Psoas muscle (tissue), 8 donors: ENCODE results near the gene KCNIP3. TPM values are rescaled to one million over a fixed set of nuclear protein-coding genes. Genes with fewer than 3 reads are reported as not detected.
"Not testable (repeated sequence)": the region's sequence is repeated elsewhere in the genome, so short reads cannot be mapped to it uniquely, and the experiment has no call there.

Experiments used
- ATAC-seq, 4 donors: fragments of 200-7000 bp; cut with Tn5 transposase; one replicate each; pipeline ENCODE4 v1.9.1; 2020; ENCODE audit warnings: moderate library complexity in 3 of 4, mild to moderate bottlenecking in 2 of 4
- DNase-seq, 2 donors: peaks; one replicate each; pipeline ENCODE4 v3.0.0-alpha.2; 2020
- H3K27ac ChIP-seq: fragments of 200-600 bp; one replicate; pipeline ENCODE4 v1.8.0; 2022
- H3K27me3 ChIP-seq, 3 donors: fragments of 200-600 bp in 1 of 3; one replicate each; pipeline versions ENCODE4 v1.6.1 to v1.8.0; 2013 to 2022; ENCODE audit warnings: low read length in 2 of 3, mild to moderate bottlenecking in 2 of 3, moderate library complexity in 1 of 3; ENCODE audit not compliant: insufficient read depth in 3 of 3
- H3K36me3 ChIP-seq, 2 donors: fragments of 200-600 bp in 1 of 2; one replicate each; pipeline versions ENCODE4 v1.6.1 to v1.8.0; 2013 to 2022; ENCODE audit warnings: low read depth in 1 of 2, mild to moderate bottlenecking in 1 of 2, moderate library complexity in 1 of 2; ENCODE audit not compliant: insufficient read depth in 1 of 2
- H3K4me1 ChIP-seq: fragments of 200-600 bp; one replicate; pipeline ENCODE4 v1.8.0; 2022
- H3K4me3 ChIP-seq: fragments of 200-600 bp; one replicate; pipeline ENCODE4 v1.8.0; 2022; ENCODE audit warnings: mild to moderate bottlenecking
- H3K9me3 ChIP-seq: fragments of 200-600 bp; one replicate; pipeline ENCODE4 v1.8.0; 2022
- WGBS, 3 donors: extraction: QIAGEN DNeasy Blood & Tissue Kit; methylation state at CpG; one replicate each; pipeline versions ENCODE4 v1.1.6 to v1.1.7; 2013; 5-methylcytosine and 5-hydroxymethylcytosine counted together
- intact Hi-C, 2 donors: fragments of 100-400 bp; cut with DNase I; formaldehyde crosslinking; loops; one replicate each; pipeline versions ENCODE4 v1.11.0 to v1.14.2; 2022
- polyA plus RNA-seq, 3 donors: library from polyadenylated mRNA; stranded (reverse); fragments of 200-250 nt; gene quantifications; one replicate each; pipeline ENCODE4 v1.2.3, GENCODE V29; 2013
- total RNA-seq, 4 donors: library from RNA; stranded (reverse); fragmentation: NEBNext Ultra II Directional in 2 of 4; extraction: Animal tissue kit (Norgen Biotek cat#: 25700) in 2 of 4; gene quantifications; one replicate each; pipeline versions ENCODE4 v1.2.1 to v1.2.4, GENCODE V29; 2021 to 2023
- TF ChIP-seq, protein P1 (sequence below): fragments of 200-600 bp; IDR thresholded peaks from one replicate; pipeline ENCODE4 v1.8.0; 2022; ENCODE audit warnings: antibody characterized with exemption
- donor health status: healthy with polysubstance abuse.
- donor health status: DM: no; HTN: no; CAD: no; lungs with moderate emphysema.
- donor health status: Bipolar disorder and iron deficiency.
- donor health status: healthy.
- donor health status: DM: yes; HTN: yes; CAD: no.
- donor health status: DM: no; HTN: no; CAD: no.
- donor health status: DM: no; HTN: no; CAD: no.
- donor health status: DM: yes; HTN: yes; CAD: no.

KCNIP3 gene
- total and polyA plus RNA-seq, 7 donors, result 0.93 to 2.0 (median 1.3) TPM

DNA sequence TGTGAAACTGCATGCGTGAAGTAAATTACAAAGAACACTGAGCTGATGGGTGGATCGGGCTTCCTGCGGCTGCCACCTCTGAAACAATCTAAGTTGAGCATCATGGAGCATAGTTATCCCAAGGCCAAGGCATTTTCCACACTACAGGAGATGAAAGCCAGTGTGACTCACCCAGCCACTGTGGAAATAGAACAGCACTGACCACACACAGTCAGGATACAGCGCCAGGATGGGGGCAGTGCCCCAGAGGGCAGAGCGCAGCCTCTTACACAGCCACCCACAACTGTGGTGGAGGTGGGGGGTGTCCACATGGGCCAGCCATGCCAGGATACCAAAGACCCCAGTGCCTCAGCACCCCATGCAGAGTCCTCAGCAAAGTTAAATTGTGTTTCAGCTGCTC, 114.1 kb downstream of the KCNIP3 start:
- H3K36me3 ChIP-seq, result peaks cover 2 to 45% of the 10 kb centered on the region in 2 donors

GRCh38 chr2:95414015-95414594, 117.0 kb downstream of the KCNIP3 start:
- H3K9me3 ChIP-seq, H3K27ac ChIP-seq, H3K4me1 ChIP-seq, H3K27me3 ChIP-seq, intact Hi-C loops, H3K4me3 ChIP-seq: not testable (repeated sequence)
- WGBS, 3 donors, result 46 to 52% (median 47%) methylated on average over 6 to 8 of the region's 9 CpGs
- H3K36me3 ChIP-seq, result peaks cover 0 to 27% of the 10 kb centered on the region in 2 donors
- TF ChIP-seq, protein P1, sequence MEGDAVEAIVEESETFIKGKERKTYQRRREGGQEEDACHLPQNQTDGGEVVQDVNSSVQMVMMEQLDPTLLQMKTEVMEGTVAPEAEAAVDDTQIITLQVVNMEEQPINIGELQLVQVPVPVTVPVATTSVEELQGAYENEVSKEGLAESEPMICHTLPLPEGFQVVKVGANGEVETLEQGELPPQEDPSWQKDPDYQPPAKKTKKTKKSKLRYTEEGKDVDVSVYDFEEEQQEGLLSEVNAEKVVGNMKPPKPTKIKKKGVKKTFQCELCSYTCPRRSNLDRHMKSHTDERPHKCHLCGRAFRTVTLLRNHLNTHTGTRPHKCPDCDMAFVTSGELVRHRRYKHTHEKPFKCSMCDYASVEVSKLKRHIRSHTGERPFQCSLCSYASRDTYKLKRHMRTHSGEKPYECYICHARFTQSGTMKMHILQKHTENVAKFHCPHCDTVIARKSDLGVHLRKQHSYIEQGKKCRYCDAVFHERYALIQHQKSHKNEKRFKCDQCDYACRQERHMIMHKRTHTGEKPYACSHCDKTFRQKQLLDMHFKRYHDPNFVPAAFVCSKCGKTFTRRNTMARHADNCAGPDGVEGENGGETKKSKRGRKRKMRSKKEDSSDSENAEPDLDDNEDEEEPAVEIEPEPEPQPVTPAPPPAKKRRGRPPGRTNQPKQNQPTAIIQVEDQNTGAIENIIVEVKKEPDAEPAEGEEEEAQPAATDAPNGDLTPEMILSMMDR, result peak; percentile 81
- ATAC-seq (peak; percentile 85 to 92 (median 86)), DNase-seq (peak; percentile 83 to 86)

More for the DNA sequence above, 114.1 kb downstream of the KCNIP3 start:
- intact Hi-C loops, H3K27ac ChIP-seq, H3K4me1 ChIP-seq, H3K4me3 ChIP-seq, H3K27me3 ChIP-seq, H3K9me3 ChIP-seq, DNase-seq: not testable (repeated sequence)
- WGBS, 3 donors, result 67 to 75% (median 72%) methylated on average over 5 of the region's 5 CpGs
- ATAC-seq, result peak in 1 of 4 donors; percentile 33

GRCh38 chr2:95415138-95415537, 118.0 kb downstream of the KCNIP3 start:
- H3K4me3 ChIP-seq, H3K9me3 ChIP-seq, H3K27me3 ChIP-seq, H3K27ac ChIP-seq, intact Hi-C loops, DNase-seq, H3K4me1 ChIP-seq, ATAC-seq: not testable (repeated sequence)
- 83 to 85% (median 85%) methylated on average over 3 of the region's 3 CpGs for WGBS, 3 donors
- H3K36me3 ChIP-seq, result peaks cover 0 to 21% of the 10 kb centered on the region in 2 donors

DNA sequence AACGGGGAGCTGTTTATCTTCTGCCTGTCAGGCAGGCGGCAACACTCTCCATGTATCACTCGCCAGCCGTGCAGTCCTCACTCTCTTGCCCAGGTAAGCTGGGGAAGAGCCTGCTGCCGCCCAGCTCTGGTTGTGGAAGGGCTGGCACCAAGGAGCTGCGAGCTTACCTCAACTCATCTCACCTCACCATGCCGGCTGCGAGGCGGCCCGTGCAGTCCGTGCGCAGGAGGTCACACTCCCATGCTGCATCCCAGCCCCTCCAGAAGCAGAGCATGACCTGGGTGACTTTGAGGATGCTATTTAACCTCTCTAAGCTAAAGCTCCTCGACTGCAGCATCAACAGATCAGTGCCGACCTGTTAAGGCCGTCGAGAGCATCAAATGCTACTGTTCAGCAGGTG, 118.4 kb downstream of the KCNIP3 start:
- DNase-seq, ATAC-seq, intact Hi-C loops, H3K4me1 ChIP-seq, H3K4me3 ChIP-seq, H3K9me3 ChIP-seq, H3K27ac ChIP-seq, H3K27me3 ChIP-seq: not testable (repeated sequence)
- peaks cover 0 to 21% of the 10 kb centered on the region in 2 donors for H3K36me3 ChIP-seq
- WGBS, 3 donors, result 91 to 94% (median 92%) methylated on average over 14 to 16 of the region's 16 CpGs

DNA sequence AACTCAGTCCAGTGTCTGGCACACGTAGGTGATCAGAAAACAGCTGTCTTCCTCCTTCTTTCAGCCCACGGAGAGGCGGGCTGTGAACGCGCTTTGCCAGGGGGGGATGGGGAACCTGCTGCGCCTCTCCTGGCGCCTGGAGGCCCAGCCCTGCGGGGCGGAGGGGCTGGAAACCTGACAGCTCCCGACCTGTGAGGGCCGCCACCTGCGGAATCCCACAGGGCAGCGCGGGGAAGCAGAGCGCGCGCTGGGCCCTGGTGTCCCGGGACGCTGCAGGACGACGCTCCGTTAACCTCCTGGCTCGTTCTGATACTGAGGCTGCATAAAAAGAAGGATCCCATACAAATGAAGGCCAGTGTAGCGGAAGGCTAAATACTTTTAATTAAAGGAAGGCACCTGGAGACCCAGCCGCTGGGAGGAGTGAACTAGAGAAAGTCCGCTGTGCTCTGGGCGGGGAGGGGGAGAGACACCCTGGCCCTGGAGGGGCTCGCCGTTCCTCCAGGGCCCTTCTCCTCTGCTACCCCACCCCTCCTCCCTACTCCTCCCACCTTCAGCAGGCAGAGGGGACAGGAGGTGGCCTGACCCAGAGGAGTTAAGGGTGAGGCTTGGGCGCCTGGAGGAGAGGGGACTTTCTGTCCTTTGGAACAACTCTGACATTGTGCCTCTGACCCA, 130.2 kb downstream of the KCNIP3 start:
- H3K36me3 ChIP-seq, intact Hi-C loops, H3K27ac ChIP-seq, H3K27me3 ChIP-seq, H3K9me3 ChIP-seq, ATAC-seq, H3K4me1 ChIP-seq, DNase-seq, H3K4me3 ChIP-seq: not testable (repeated sequence)
- WGBS, 3 donors, result 24 to 28% (median 26%) methylated on average over 10 to 13 of the region's 30 CpGs

DNA sequence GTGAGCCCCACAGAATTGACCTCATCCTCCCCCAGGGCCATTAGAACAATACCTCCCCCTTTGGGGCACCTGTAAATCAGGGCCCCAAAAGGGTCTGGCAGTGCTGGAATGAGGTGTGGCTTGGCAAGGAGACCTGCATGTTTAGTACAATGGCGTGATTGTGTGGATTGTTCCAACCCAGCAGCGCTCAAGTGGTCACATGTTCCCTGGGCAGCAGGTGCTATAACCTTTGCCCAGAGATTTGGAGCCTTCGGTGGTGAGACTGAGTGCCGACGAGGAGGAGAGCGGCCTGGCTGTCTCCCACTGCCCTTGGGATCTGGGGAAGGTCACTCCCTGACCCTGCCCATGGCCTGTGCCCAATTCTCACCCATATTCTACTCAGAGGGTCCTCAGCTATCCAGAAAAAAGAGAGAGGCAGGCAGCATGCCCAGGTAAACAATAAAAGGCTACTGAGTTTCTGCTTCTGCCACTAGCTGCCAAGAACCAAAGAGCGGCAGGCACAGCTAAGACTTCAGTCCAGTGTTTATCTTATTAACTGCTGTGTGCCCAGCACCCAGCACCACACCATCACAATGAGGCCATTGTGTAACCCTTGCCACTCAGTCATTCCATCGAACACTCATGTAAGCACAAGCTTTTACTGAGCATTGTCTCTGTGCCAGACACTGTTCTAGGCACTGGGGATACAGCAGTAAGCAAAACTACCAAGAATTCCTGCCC, 132.8 kb downstream of the KCNIP3 start:
- ATAC-seq, H3K36me3 ChIP-seq, H3K27ac ChIP-seq, H3K27me3 ChIP-seq, H3K9me3 ChIP-seq, intact Hi-C loops, DNase-seq, H3K4me1 ChIP-seq, H3K4me3 ChIP-seq: not testable (repeated sequence)
- WGBS, 3 donors, result no CpG with 5 or more reads among the region's 8 CpGs

GRCh38 chr2:95433373-95433772, 136.2 kb downstream of the KCNIP3 start:
- H3K4me1 ChIP-seq, H3K9me3 ChIP-seq, H3K27ac ChIP-seq, DNase-seq, H3K4me3 ChIP-seq, intact Hi-C loops, H3K27me3 ChIP-seq, H3K36me3 ChIP-seq: not testable (repeated sequence)
- peak in 1 of 4 donors; percentile 54 for ATAC-seq
- WGBS, 3 donors, result 68 to 88% (median 85%) methylated on average over 1 of the region's 4 CpGs

DNA sequence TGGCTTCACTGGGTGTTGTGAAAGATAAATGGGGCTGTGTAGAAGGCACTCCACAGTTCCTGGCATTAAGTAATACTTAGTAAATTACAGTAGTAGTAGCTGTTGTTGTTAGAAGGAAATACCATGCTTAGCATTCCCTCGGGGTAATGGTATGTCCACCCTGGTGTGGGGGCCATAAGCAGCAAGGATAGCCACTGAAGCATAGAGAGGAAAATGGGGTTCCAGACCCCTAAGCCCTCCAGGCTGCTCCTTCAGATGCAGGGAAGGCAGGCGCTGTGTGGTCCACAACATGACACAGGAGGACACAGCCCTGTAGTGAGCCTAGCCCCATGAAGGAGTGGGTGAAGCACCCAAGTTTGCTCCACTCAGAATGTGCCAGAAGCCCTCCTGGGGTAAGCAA, 136.8 kb downstream of the KCNIP3 start:
- H3K4me1 ChIP-seq, ATAC-seq, H3K4me3 ChIP-seq, H3K27me3 ChIP-seq, DNase-seq, intact Hi-C loops, H3K27ac ChIP-seq, H3K9me3 ChIP-seq, H3K36me3 ChIP-seq: not testable (repeated sequence)
- 81 to 100% (median 81%) methylated on average over 1 to 2 of the region's 2 CpGs for WGBS, 3 donors

DNA sequence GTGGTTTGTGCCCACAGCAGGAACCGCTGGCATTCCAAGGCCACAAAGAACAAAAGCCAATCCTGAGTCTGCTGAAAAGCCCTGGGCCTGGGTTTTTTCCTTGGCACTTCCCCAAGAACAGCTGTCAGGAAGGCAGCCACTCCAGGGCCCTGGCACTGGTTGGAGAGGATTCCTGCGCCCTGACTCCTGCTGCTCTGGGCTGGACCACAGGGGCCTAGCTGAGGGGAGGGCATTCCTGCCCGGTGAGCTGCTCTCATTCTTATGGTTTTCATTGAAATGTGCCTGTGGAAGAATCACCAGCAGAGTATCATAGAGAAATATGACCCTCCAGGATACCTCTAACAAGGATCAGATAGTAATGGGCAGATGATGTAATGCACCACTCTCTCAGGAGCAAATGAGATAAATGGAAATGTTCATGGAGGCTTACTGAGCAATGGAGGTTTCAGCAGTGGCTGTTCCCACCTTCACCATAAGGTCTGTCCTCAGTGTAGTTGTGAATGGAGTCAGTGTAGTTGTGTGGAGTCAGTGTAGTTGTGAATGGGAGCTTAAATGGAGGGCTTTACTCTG, 137.4 kb downstream of the KCNIP3 start:
- H3K27me3 ChIP-seq, H3K4me3 ChIP-seq, intact Hi-C loops, H3K9me3 ChIP-seq, H3K4me1 ChIP-seq, H3K36me3 ChIP-seq, H3K27ac ChIP-seq: not testable (repeated sequence)
- ATAC-seq, result peak; percentile 50 to 78 (median 61)
- WGBS, 3 donors, result 53 to 57% (median 55%) methylated on average over 2 of the region's 3 CpGs
- peak in 1 of 2 donors; percentile 15 for DNase-seq
